ENCODE results near the gene AMPD2. TPM values are rescaled to one million over a fixed set of nuclear protein-coding genes. Genes with fewer than 3 reads are reported as not detected.
"Not testable (repeated sequence)": the region's sequence is repeated elsewhere in the genome, so short reads cannot be mapped to it uniquely, and the experiment has no call there.

AMPD2 gene
- total RNA-seq, 4 donors from 2014 or later, result 48.3 to 158 (median 110) TPM

DNA sequence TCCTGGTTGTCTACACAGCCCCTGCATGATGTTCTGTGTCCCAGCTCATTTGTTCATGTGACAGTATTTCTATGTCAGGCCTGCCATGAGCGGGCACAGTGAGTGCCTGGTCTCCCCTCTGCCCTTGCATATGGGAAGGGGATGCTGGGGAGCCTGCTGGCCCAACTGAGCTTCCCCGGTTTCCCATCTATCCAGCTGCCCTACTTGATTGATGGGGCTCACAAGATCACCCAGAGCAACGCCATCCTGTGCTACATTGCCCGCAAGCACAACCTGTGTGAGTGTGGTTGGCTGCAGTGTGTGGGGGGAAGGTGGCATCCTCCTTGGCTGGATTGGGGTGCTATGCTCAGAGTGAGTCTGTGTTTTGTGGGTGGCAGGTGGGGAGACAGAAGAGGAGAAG lies 37.8 kb downstream of the AMPD2 start:
- Histone ChIP-seq H3K9me3 (no peaks in the 10 kb centered on the region), H3K4me3 (peak overlapping the region in 2 of 4 donors; percentile 87 to 89), H3K36me3 (peaks cover 0 to 36% (median 0%) of the 10 kb centered on the region in 3 donors), H3K27ac (no peak overlapping the region), H3K4me1 (peaks cover 0 to 26% (median 3%) of the 10 kb centered on the region in 4 donors), H3K27me3 (no peaks in the 10 kb centered on the region)
- TF ChIP-seq, protein P1, sequence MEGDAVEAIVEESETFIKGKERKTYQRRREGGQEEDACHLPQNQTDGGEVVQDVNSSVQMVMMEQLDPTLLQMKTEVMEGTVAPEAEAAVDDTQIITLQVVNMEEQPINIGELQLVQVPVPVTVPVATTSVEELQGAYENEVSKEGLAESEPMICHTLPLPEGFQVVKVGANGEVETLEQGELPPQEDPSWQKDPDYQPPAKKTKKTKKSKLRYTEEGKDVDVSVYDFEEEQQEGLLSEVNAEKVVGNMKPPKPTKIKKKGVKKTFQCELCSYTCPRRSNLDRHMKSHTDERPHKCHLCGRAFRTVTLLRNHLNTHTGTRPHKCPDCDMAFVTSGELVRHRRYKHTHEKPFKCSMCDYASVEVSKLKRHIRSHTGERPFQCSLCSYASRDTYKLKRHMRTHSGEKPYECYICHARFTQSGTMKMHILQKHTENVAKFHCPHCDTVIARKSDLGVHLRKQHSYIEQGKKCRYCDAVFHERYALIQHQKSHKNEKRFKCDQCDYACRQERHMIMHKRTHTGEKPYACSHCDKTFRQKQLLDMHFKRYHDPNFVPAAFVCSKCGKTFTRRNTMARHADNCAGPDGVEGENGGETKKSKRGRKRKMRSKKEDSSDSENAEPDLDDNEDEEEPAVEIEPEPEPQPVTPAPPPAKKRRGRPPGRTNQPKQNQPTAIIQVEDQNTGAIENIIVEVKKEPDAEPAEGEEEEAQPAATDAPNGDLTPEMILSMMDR (IDR thresholded peaks at IDR 0.05), result no peak
- TF ChIP-seq POLR2A (IDR thresholded peaks at IDR 0.05), result no peak
- no peak for DNase-seq

DNA sequence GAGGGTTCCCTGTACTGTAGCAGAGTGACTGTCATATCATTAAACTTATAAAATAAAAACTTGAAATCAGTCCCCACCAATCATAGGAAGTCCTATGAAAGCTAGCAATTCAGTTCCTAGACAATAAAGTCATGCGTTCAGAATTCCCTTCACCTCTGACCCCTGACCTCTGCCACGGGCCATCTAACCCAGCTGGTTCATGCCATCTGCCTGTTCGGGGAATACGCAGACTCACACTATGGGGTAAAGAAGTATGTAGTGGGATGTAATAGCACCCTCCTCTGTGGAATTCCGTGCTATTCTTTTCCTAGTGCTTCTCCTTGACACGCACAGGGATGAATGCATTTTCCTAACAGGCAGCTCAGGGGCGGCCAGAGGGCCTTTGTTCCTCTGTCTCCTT lies 38.3 kb downstream of the AMPD2 start:
- H3K4me3 ChIP-seq, result no peak overlapping the region
- H3K27me3 ChIP-seq, result no peaks in the 10 kb centered on the region
- peaks cover 0 to 36% (median 0%) of the 10 kb centered on the region in 3 donors for H3K36me3 ChIP-seq
- DNase-seq, result no peak
- no peak overlapping the region for H3K27ac ChIP-seq
- peaks cover 0 to 26% (median 3%) of the 10 kb centered on the region in 4 donors for H3K4me1 ChIP-seq
- H3K9me3 ChIP-seq, result no peaks in the 10 kb centered on the region
- TF ChIP-seq POLR2A (IDR thresholded peaks at IDR 0.05), result no peak
- TF ChIP-seq, protein P1 (IDR thresholded peaks at IDR 0.05), result no peak

DNA sequence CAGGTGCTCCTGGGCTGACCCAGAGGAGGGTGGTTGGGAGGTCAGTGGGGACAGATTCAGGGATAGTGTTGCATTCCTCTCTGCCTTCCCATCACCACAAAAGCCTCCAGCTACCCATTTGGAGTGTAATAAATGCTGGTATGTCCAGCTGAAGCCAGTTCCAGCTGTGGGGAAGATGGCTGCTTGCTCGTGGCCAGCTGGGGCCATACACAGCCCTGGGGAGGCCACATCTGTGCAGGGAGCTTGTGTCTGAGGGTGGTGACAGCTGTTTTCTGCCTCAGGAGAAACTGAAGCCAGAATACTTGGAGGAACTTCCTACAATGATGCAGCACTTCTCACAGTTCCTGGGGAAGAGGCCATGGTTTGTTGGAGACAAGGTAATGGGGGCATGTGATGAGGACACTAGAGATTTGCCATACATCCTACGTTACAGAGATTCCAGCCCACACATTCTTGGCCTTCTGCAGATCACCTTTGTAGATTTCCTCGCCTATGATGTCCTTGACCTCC lies 39.0 kb downstream of the AMPD2 start:
- TF ChIP-seq, protein P1 (IDR thresholded peaks at IDR 0.05), result no peak
- no peak for TF ChIP-seq POLR2A (IDR thresholded peaks at IDR 0.05)
- H3K27me3 ChIP-seq, result no peaks in the 10 kb centered on the region
- H3K4me1 ChIP-seq, result peaks cover 0 to 26% (median 3%) of the 10 kb centered on the region in 4 donors
- no peak overlapping the region for H3K27ac ChIP-seq
- DNase-seq, result no peak
- H3K9me3 ChIP-seq, result no peaks in the 10 kb centered on the region
- no peak overlapping the region for H3K4me3 ChIP-seq
- peaks cover 0 to 36% (median 0%) of the 10 kb centered on the region in 3 donors for H3K36me3 ChIP-seq

DNA sequence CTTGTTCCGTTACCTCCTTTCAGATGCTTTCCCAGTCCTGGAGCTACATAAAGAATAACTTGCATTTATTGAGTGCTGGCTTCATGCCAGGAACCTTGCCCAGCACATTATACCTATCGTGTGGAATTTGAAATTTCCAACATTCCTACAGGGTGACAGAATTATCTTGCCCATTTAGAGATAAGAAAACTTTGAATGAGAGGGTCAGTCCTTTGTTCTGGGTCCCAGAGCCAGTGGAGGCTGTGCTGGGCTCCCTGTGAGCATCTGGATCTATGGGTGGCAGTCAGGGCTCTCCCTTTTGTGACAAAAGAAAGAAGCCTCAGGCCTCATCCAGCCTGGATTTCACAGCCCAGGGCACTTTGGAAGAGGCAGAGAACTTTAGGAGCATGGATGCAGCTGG lies 39.5 kb downstream of the AMPD2 start:
- H3K36me3 ChIP-seq, result peaks cover 0 to 36% (median 0%) of the 10 kb centered on the region in 3 donors

DNA sequence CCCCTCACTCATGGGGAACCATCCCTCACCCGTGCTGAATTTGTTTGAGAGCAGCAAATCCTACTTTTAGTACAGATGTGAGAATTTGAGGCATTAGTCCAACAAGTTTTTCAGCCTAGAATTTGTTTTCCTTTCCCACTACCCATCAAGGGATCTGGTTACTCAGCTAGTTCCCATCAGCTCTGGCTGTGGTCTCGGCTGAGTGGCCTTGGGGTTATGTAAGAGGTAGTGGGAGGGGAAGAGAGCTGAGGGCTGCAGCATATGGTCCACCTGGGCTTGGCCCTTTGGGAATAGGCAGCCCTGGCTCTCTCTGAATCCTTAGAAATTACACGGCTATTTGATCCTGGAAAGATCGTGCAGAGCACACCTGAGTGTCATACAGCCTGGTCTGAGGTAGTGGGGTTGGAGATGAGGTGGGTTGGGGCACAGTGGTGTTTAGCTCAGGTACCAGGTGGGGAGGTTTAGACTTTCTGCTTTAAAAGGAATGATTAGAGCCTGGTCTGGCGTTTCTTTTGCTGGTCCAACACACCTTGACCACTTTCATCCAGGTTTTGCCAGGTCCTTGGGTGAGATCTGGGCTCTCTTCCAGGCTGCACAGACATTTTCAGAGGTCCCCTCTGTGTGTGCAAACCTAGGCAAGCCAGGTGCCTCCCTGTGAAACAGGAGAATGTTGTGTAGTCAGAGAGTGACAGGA lies 40.5 kb downstream of the AMPD2 start:
- H3K27ac ChIP-seq, result peak overlapping the region in 1 of 4 donors; percentile 13
- peaks cover 0 to 19% (median 1%) of the 10 kb centered on the region in 4 donors for H3K4me1 ChIP-seq
- H3K4me3 ChIP-seq, result no peak overlapping the region
- peaks cover 0 to 36% (median 0%) of the 10 kb centered on the region in 3 donors for H3K36me3 ChIP-seq
- DNase-seq, result no peak
- no peak for TF ChIP-seq POLR2A (IDR thresholded peaks at IDR 0.05)
- TF ChIP-seq, protein P1 (IDR thresholded peaks at IDR 0.05), result no peak
- H3K27me3 ChIP-seq, result no peaks in the 10 kb centered on the region
- no peaks in the 10 kb centered on the region for H3K9me3 ChIP-seq

More for the DNA sequence above, 39.5 kb downstream of the AMPD2 start:
- Histone ChIP-seq H3K4me3 (no peak overlapping the region), H3K27ac (no peak overlapping the region), H3K9me3 (no peaks in the 10 kb centered on the region), H3K4me1 (peaks cover 0 to 25% (median 3%) of the 10 kb centered on the region in 4 donors), H3K27me3 (no peaks in the 10 kb centered on the region)
- TF ChIP-seq POLR2A (IDR thresholded peaks at IDR 0.05), result no peak
- TF ChIP-seq, protein P1 (IDR thresholded peaks at IDR 0.05), result no peak
- no peak for DNase-seq

DNA sequence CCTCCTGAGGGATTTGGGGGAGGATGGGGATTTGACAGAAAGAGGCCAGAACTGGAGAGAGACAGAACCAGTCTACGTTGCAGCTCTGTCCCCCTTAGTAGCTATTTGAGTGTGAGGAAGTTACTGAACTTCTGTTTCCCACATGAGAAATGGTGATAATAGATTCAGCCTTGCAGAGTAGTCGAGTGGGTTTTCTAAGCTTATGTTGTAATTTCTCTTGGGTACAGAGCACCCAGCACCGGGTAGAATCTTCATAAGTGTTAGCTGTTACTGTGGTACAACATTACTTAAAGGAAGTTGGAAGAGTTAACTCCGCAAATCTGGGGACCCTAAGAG lies 41.0 kb downstream of the AMPD2 start:
- not testable (repeated sequence) for H3K4me3 ChIP-seq, H3K9me3 ChIP-seq, DNase-seq, H3K27me3 ChIP-seq
- Histone ChIP-seq H3K27ac (peak overlapping the region in 1 of 4 donors; percentile 13), H3K36me3 (peaks cover 0 to 36% (median 0%) of the 10 kb centered on the region in 3 donors), H3K4me1 (peaks cover 0 to 19% (median 0%) of the 10 kb centered on the region in 4 donors)
